Activated CD8-positive, alpha-beta memory T cell treated with anti-CD3 and anti-CD28 coated beads, Interleukin-2, amount 50 U/mL, for 24 hours (primary cell): Measurements from ENCODE around the gene PRSS57.
A peak's percentile ranks its signal among the peaks of the same experiment; 100 is the strongest.

Source experiments
- DNase-seq: peaks from one replicate; pipeline ENCODE4 v3.0.0-alpha.2; 2020; ENCODE audit errors: extremely low read depth

The PRSS57 gene

DNA sequence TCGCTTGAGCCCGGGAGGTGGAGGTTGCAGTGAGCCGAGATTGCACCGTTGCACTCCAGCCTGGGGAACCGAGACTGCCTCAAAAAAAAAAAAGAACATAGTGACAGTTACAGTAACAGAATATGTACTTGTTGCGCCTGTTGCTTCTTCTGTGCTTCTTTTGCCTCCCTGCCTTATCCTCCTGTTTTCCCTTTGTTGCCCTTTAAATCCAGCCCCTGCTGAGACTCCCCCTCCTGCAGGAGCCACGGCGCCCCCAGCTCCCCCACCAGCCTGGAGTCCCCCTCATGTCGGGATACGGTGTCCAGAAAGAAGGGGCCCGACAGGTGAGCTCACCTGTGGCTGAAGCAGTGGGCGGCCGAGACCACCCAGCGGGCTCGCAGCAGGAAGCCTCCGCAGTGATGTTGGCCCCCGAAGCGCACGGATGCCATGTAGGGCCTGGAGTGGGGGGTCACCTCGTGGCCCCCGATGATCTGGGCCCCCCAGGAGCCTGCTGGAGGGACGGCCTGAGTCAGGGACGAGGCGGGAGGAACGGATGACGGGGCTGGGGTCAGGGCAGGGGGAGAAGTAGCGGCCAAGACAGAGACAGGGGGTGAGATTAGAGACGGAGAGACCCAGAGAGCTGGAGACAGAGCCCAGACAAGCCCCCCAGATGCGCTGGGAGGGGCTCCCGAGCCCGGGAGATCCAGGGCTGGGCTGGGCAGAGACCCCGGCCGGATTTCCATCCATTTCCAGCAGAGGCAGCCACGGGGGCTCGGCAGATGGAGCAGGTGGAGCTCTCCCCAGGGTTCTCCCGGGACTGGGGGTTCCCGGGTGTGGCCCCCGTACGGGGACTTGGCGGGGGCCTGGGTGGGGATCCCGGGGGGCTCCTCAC, 536 bp downstream of the PRSS57 start:
- no peak for DNase-seq

DNA sequence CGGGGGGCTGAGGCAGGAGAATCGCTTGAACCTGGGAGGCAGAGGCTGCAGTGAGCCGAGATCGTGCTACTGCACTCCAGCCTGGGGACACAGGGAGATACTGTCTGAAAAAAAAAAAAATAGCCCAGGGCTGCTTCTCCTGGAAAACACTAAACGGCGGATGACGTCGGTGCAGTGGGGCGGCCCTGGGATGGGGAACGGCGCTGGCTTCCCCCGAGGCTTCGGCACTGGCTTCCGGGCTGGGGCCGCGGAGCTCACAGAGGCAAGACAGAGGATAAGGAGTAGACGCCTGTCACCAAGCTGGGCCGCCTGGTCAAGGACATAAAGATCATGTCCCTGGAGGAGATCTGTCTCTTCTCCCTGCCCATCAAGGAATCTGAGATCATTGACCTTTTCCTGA, 5.0 kb downstream of the PRSS57 start:
- no peak for DNase-seq

DNA sequence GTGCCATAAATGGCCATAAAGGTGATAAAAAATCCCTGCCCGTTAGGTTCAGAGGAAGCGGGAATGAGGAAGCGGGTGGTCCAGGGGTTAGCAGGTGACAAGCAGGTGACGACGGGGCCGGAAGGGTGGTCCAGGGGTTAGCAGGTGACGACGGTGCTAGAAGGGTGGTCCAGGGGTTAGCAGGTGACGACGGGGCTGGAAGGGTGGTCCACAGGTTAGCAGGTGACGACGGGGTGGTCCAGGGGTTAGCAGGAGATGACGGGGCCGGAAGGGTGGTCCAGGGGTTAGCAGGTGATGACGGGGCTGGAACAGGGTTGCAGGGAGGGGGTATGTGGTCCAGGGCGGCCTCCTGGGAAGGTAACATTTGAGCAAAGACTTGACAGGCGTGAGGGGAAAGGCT, 6.3 kb downstream of the PRSS57 start:
- no peak for DNase-seq

DNA sequence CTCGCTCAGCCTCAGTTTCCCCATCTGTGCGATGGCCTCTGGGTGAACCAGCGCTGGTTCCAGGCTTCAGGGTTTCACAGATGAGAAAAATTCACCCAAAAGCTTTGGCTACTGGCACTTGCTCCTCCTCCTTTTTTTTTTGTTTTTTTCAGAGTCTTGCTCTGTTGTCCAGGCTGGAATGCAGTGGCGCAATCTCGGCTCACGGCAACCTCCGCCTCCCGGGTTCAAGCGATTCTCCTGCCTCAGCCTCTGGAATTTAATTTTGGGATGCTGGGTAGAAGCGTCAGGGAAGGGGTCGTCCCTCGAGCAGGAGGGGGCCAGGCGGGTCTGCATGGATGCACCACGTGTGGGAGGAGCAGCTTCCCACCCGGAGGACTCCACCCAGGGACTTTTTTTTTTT, 7.0 kb downstream of the PRSS57 start:
- DNase-seq: no peak

DNA sequence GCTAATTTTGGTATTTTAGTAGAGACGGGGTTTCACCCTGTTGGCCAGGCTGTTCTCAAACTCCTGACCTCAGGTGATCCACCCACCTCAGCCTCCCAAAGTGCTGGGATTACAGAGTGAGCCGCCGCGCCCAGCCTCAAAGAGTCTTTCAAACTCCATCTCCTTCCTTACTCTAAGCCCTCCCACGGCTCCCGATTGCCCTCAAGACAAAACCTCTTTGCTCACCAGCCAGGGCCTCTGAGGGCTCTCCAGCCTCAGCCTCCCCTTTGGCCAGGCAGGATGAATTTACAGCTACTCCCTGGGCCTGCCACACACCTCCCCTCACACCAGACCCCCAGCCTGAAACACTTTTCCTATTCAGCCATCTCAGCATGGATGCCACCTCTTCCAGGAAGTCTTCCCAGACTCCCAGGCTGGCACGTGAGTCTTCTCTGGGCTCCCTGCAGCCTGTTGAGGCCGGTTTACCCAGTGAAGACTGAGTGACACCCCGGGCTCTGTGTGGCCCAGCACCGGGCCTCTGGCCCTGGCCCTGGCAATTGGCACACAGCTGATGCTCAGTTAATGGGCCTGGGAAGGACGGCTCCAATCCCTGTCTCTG, 7.6 kb downstream of the PRSS57 start:
- no peak for DNase-seq

DNA sequence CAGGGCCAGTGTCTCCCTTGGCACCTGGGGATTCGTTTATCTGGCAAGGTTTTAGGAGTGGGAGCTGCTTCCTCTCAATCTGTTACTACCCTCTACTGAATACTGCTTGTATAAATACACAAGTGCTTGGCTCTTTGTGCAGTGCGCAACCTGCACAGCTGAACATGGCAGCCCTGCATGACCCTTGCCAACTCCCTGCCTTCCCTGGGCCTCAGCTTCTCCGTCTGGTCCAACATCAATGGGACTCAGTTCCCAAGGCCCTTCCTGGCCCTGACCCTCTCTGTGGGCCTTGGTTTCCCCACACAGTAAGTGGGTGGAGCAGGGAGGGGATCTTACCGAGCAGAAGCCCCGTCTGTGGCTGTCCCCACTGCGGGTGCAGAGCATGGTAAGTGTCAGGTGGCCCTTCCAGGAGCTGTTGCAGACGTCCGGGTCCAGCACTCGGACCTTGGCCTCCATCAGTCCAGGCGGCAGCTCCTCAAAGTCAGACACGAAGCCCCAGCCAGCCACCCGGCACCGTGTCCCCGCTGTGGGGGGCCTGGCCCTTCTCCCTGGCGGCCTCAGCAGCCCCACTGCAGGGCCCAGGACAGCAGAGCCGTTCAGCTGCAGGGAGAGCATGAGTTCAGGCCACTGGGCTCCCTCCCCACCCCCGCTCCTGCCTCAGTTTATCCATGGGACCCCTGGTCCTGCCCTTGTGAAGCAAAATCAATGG, 8.5 kb downstream of the PRSS57 start:
- no peak for DNase-seq

DNA sequence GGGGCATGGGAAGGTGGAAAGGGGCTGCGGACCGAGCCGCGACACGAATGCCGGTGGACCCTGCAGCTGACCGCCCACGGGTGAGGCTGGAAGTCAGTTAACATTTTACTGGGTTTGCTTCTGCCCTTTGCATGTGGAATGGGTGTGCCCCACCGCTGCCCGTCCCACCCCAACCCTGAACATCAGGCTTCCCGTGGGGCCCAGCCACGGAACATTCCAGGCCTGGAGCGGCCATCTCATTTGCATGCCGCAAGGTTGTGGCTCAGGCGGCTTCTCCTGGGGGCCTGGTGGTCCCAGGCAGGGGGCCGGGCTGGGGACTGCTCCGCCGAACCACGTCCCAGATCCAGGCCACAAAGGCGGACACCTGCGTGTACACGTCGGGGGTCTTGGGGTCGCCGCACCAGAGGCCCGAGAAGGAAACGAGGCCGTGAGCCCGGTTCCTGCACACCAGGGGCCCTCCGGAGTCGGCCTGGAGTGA, 9.8 kb downstream of the PRSS57 start:
- DNase-seq: no peak

DNA sequence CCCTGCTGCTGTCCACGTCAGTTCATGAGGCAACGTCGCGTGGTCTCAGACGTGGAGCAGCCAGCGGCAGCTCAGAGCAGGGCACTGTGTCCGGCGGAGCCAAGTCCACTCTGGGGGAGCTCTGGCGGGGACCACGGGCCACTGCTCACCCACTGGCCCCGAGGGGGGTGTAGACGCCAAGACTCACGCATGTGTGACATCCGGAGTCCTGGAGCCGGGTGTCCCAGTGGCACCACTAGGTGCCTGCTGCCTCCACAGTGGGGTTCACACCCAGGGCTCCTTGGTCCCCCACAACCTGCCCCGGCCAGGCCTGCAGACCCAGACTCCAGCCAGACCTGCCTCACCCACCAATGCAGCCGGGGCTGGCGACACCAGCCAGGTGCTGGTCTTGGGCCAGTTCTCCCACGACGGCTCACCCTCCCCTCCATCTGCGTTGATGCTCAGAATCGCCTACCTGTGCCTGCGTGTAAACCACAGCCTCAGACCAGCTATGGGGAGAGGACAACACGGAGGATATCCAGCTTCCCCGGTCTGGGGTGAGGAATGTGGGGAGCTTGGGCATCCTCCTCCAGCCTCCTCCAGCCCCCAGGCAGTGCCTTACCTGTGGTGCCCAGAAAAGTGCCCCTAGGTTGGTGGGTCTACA, 12.5 kb downstream of the PRSS57 start:
- no peak for DNase-seq

DNA sequence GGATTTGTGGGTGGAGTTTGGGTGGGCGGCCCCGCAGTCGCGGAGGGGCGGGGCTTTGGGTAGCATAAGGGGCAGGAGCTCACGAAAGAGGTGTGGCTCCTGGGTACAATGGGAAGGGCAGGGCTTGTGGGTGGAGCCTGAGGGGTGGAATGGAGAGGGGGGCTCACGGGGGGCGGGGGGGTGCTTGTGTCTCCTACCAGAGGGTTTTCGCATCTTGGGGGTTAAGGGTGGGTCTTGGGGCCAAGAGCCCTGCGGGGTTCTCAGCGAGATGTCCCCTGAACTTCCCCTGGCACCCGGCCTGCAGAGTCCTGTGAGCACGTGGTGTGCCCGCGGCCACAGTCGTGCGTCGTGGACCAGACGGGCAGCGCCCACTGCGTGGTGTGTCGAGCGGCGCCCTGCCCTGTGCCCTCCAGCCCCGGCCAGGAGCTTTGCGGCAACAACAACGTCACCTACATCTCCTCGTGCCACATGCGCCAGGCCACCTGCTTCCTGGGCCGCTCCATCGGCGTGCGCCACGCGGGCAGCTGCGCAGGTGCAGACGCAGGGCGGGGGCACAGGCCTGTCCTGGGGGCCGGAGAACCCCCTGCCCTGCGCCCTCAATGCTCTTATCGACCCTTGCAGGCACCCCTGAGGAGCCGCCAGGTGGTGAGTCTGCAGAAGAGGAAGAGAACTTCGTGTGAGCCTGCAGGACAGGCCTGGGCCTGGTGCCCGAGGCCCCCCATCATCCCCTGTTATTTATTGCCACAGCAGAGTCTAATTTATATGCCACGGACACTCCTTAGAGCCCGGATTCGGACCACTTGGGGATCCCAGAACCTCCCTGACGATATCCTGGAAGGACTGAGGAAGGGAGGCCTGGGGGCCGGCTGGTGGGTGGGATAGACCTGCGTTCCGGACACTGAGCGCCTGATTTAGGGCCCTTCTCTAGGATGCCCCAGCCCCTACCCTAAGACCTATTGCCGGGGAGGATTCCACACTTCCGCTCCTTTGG, 13.9 kb downstream of the PRSS57 start:
- no peak for DNase-seq

DNA sequence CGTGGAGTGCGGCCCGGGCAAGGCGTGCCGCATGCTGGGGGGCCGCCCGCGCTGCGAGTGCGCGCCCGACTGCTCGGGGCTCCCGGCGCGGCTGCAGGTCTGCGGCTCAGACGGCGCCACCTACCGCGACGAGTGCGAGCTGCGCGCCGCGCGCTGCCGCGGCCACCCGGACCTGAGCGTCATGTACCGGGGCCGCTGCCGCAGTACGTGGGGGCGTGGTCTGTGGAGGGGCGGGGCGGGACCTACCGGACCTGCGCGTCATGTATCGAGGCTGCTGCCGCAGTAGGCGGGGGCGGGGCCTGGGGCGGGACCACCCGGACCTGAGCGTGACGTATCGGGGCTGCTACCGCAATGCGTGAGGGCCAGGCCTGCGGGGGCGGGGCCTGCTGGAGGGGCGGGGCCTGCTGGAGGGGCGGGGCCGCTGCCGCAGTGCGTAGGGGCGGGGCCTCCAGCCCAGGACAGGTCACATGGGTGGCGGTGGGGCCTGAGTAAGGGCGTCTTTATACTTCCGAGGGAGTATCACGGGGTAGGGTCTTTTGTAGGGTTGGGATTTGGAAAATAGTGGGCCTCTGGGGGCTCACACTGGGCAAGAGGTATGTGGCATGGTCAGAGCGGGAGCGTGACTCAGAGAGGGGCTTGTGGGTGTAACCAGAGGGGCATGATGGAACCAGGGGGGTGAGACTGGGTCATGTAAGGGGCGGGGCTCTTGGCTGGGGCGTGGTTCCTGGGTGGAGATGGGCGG, 14.8 kb downstream of the PRSS57 start:
- peak; percentile 98 for DNase-seq

DNA sequence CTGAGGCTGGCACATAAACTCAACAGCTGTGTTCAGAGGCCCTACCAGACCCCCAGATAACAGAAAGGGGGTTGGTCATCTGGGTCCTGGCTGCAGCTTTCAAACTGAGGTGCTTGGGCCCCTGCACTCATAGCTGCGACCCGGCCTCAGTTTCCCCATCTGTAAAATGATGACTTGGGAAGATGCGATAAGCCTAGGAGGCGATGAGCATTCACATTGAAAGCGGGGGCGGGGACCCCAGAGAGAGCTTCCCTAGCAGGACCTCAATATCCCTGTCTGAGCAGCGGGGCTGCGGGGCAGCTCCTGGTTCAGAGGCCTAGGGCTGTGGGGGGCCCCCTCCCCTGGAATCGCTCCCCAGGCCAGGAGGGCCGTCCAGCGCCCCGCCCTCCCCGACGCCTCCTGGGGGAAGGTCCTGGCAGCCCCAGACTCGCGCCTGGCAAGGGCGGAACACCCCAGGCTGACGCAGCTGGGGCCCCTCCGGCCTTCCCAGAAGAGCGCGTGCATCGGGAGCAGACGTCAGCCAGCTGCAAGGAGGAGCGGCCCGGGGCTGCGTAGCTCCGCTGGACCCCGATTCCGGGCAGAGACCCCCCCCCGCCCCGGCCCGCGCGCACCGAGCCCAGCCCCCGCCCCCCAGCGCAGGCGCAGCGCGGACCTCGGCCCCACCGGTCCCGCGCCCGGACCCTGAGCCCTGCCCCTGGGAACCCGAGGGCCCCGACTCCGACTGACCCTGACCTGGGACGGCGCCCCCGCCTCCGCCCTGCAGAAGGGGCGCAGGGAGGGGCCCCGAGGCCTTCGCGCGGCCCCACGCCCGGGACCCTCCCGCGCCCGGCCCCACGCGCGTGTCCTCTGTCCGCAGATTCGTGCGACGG, 15.6 kb downstream of the PRSS57 start:
- DNase-seq: no peak

DNA sequence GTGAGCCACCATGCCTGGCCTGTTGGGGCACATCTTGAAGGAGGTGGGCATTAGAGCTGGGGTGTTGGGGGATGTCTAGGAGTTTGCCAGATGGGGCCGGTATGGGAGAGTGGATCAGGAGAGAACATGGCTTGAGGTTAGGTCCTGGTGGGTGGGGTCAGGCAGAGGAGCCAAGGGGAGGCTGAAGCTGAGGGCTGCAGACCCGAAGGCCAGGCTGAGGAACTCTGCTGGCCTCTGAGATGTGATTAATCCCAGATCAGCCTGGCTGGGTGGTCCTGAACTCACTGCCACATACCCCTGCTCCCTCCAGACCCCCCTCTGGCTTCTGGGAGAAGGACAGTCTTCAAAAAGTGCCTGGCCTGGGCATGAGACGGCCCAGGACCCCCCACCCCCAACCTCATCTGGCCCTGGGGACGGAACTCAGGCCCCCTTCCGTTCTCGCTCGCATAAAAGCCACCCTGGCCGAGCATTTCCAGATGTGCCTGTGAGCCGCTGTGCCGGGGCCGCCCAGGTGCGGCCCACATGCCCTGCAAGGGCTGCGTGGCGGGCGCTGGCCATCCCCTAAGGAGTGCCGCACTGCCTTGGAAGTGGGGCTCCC, 16.4 kb downstream of the PRSS57 start:
- DNase-seq: no peak

DNA sequence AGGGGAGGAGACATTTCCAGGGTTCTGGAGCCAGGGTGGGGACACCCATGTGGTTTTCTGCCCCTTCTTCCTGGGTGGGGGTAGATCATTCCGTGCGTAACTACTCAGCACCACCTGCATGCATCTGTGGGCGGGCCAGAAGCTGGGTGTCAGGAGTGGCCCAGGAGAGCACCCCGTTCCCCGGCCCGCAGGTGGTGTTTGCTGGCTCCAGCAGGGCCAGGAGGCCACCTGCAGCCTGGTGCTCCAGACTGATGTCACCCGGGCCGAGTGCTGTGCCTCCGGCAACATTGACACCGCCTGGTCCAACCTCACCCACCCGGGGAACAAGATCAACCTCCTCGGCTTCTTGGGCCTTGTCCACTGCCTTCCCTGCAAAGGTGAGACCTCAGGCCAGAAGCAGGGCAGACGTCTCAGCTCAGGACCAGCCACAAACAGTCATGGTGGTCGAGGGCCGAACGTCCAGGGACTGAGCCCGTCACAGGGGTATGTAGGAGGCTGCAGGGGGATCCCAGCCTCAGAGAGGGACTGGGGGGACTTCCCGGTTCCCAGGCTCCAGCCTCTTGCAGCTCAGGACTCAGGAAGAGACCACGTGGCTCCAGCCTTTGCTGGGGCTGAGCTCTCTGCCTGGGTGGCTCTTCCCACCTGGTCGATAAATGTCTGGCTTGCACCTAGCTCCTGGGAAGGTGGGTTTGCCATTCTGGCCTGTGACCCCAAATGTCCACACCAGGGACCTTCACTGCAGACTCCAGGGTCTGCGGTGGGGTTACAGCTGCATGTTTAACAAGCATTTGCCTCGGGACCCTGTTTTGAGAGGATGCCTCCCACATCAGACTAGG, 17.4 kb downstream of the PRSS57 start:
- DNase-seq: no peak

DNA sequence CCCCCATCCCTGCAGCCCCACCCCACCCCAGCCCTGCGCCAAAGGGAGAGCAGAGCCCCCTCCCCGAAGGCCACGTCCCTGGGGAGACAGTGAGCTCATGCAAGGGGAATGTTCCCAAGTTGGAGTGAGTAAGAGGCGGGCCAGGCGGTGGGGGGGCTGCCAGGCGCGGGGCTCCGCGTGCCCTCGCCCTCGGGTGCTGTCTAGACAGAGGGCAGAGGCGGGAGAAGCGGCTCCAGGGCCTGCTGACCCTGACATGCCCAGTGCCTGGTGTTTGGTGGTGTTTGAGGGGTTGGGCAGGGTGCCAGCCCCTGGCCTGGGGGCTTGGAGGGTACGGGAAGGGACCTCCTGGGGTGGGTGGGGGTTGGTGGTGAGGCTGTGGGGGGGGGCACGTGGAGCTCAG, 18.1 kb downstream of the PRSS57 start:
- DNase-seq: no peak

DNA sequence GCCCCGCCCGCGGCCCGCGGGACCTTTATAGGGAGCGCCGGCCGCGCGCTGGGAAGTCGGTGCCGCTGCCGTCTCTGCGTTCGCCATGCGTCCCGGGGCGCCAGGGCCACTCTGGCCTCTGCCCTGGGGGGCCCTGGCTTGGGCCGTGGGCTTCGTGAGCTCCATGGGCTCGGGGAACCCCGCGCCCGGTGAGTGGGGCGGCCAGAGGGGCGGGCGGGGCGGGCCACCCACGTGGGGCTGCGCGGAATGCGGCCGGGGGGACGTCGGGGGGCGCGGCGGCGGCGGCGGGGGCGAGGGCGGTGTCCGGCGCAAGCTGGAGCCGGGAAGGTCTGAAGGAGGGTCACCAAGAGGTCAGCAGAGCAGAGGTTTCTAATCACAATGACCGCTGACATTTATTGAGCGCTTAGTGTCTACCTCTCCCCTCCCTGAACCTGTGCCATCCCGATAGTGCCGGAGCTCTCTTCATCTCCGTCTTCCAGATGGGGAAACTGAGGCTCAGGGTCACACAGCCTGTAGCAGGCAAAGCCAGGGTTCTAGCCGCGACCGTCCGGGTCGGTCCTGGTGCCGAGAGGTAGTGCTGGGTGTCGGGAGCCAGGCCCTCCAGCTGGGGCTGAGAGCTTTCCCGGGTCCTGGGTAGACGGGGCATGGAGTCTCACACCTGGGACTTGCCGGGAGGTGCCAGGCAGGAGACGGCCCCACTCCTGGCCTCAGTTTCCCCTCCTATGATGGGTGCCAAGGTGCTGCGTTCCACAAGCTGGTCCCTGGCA, 18.7 kb downstream of the PRSS57 start, which contains the start of gene FSTL3:
TSS of gene FSTL3 (plus strand) at position 54 of the 767 bp plus-strand sequence. CDS start at position 86, 32 bp downstream.
- DNase-seq: no peak

DNA sequence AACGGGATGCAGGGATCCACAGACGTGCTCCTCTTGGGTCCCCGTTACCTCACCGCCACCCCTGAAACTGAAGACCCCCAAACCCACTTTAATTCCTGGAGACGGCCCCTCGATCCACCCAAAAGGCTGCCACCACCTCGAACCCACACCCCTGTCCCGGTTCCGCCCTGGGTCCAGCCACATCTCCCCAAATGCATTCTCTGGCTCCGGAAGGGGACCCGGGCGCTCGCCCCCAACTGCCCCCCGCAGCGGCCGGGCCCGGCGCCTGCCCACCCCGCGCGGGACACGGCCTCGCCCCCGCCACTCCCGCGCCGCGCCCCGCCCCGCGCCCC, 19.3 kb downstream of the PRSS57 start:
- DNase-seq: no peak
